Activated effector memory CD4-positive, alpha-beta T cell treated with Interleukin-2 at 50 U/mL for 16 hours (primary cell): ENCODE data around the gene ANKS4B.
"Not testable (repeated sequence)": the region's sequence is repeated elsewhere in the genome, so short reads cannot be mapped to it uniquely, and the experiment has no call there.

ENCODE experiments used
- DNase-seq: peaks from one replicate; pipeline ENCODE4 v3.0.0-alpha.2; 2020

The ANKS4B gene

DNA sequence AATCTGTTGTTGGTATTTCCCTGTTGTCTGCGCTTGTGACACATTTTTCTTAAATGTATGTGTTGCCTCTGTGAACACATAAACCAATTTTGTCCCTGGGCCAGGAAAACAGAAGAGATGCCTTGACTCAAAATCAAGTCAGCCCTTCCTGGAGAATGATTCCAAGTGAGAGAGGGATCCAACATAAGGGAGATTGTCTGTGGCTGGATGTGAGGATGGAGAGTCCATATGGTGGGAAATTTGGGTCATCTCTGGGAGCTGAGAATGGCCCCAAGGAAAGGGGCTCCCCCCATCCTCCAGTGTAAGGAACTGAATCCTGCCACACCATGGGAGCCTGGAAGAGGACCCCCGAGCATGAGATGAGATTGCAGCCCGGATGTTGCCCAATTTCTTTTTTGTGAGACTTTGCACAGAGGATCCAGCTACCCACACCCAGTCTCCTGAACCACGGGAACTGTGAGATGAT lies 31.1 kb downstream of the ANKS4B start:
- no peak for DNase-seq

DNA sequence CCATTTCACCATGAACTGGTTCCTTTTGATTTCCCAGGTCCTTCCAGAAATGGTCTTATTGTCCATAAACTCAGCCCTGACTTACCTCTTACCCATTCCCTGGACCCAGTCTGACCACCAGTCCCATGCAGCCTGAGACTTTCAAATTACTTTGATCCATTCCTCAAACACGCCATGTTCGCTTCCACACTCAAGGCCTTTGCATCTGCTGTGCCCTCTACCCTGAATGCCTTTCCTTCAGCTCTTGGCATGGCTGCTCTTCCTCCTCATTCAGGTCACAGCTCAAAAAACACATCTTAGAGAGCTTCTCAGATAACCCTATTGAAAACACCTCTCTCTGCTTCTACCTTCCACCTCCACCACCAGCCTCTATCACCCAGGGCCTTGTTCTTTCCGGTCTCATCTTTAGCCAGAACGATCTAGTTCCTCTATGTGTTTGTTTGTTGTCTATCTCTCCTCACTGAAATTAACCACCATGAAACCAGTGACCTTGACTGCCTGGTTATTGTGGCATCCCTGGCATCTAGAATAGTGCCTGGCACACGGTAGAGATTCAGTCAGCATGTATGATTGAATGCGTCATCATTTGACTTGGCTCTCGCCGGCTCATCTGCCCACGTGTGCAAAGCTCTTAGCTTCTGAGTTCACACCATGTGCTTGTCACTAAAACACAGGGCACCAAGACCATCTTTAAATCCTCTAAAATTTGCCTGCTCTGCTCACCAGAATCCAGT lies 31.8 kb downstream of the ANKS4B start:
- no peak for DNase-seq

DNA sequence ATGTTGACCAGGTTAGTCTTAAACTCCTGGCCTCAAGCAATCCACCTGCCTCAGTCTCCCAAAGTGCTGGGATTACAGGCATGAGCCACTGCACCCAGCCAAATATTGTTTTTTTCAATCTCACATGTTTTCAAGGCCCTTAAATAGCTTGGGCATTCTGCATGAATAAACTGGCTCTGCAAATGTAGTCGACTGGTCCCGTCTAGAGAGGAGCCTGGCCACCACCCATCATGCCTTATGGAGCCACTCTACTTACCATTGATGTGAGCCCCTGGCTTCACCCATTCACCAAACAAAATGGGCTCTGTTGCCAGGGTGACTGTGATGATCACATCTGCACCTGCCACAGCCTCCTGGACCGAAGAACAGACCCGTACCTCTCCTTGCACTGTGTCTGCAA lies 33.8 kb downstream of the ANKS4B start:
- DNase-seq = no peak

DNA sequence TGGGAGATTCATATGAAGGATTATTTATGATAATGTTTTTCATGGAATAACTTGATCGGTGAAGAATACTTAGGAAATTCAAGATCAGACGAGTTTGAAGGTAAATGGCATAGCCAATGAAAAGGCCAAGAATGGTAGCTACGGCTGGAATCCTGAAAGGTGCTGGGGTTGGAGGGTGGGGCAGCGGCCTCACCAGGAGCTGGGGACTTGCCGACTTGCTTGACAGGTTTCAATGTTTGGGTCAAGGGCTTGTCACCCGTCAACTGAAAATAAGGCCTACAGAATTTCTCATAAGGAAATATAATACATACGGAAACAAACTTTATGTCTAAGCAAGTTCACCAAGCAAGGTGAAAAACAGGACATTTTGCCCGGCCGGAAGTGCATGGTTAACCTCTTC lies 34.7 kb downstream of the ANKS4B start:
- DNase-seq = no peak

DNA sequence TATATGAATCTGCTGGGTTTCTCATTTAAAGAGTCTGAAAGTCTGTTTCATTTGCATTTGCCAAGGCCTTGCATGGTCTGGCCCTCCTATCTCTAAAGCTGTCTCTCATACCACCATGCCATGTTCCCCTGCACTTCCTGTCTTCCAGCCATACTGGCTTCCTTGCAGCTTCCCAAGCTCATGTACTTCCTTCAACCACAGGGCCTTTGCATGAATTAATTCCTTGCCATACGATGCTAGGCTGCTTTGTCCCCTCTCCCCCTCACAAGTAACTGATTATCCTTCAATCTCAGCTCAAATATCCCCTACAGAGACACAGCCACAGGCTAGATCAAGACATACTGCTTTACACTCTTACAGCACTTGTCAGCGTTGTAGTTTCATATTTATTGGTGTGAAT lies 38.8 kb downstream of the ANKS4B start:
- no peak for DNase-seq

DNA sequence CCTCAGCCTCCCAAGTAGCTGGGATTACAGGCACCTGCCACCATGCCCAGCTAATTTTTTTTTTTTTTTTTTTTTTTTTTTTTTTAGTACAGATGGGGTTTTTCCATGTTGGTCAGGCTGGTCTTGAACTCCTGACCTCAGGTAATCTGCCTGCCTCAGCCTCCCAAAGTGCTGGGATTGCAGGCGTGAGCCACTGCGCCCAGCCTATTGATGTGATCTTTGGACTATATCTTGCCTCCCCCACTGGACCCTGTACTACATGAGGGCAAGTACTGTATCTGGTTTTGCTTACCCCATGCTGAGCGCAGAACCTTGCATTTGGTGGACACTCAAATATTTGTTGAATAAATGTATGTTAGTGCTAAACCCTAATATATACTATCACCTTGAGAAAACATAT lies 39.3 kb downstream of the ANKS4B start:
- DNase-seq = not testable (repeated sequence)

DNA sequence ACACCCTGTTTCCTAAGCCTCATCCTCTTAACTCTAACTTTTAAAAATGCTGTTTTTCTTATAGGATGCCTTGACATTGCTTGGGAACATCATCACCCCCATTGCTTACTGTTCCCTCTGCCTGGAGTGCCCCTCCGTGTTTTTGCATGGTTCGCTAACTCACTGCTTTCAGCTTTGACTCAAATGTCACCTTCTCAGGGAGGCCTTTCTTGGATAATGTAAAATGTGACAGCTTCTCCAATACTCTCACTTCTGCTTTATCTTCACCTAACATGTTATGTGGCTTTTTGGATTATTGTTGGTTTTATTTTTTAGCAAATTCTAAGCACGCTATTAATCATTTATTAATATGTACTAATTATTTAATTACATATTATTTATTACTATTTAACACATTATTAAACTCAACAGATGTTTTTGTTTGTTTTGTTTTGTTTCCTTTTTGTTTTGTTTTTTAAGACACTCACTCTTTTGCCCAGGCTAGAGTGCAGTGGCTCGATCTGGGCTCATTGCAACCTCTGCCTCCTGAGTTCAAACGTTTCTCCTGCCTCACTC lies 40.8 kb downstream of the ANKS4B start:
- no peak for DNase-seq

DNA sequence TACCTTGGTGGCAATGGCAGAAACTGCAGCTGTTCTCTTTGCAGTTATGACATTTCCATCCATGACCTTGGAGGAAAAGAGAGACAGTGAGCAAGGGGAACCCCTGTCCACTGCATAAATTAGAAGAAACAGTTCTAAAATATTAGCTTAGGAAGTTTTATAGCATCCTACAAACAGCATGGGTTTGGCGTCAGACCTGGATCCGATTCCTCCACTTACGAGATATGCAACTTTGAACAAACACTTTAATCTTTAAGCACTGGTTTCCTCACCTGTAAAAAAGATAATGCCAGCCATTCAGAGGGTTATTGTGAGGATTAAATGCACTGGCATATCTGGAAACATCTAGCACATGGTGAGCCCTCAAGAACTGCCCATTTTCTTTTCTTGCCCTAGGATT lies 42.0 kb downstream of the ANKS4B start:
- no peak for DNase-seq

DNA sequence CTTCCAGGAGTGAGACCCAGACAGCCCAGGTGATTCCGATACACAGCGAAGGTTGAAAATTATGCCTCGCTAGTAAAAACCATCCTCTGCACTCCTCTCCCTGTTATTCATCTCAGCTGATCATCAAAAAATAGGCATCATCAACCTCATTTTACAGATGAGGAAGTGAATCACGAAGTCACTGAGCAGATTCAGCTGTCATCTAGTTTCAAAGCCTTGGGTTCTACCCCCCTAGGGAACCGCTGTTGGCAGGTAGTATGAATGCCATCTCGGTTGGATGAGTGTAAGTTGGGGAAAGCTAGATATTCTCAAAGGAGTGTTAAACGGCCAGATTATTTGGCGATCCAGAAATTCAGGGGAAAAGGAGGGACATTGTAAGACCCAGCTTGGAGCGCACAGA lies 42.6 kb downstream of the ANKS4B start:
- DNase-seq = no peak

DNA sequence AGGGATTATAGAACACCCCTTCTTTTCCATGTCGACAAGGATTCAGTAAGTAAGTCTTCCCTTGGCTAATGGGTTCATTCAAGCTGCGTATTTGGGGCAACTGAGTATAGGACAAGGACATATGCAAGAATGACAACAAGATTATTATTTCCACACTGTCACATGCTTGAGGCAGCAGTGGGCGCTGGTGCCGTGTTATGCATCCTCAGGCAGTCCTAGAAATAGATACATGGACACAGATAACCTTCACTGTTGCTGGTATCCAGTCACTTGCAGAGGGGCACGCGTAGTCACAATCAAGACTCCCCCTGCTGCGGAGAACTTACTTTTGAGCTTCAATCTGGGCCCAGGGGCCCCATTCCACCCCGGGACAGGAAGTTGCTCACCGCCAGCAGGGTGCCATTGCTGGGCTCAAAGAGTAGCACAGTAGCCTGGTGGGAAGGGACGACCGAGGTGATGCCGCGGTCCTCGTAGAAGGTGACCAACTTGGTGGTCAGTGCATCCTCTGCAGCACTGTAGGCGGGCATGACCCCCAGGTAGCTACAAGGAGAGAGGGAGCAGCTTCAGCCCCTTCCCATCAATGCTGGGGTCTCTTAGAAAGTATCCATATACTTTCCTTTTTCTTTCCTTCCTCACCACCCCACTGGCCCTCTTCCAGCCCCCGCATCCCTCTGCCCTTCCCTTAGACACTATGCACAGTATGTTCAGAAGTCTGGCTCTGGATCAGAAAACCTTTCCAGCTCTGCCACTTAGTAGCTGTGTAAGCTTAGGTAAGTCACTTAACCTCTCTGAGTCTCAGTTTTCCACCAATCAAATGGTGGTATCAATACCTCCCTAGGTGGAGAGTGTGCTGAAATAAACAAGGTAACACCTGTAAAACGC lies 43.8 kb downstream of the ANKS4B start:
- DNase-seq = no peak

DNA sequence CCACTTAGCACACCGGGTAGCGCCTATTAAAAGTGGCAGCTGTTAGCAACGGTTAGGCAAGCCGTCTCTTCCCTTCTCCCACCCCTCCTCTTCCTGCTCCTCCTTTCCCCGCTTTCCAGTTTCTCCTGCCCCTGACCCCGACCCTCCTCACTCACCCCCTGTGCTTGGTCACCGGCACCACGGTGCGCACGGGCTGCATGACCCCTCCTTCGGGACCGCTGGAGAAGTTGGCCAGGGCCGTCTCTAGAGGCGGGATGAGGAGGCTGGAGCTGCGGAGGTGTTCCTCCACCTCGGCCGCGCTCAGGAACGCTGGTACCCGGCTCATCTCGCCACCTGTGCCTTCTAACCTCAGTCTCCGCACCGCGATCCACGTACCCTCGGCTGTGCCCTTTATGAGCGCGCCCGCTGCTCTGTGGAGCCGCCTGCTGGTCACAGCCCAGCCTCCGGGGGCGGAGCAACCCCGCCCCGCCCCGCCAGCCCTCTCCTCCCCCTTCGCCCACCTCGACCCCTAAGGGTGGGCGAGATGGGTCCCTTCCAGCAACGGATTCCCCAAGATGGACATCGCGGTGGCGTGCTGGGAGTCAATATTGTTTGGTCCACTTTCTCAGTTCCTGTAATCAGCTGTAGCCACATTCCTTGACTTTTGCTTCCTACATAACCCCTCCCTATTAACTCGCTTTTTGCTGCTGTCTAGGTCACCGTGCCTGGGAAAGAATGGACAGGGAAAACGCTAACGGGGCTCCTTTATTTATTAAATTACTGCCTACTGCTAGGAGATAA lies 44.6 kb downstream of the ANKS4B start, which contains the start of gene CRYM:
CRYM (minus strand) TSS at position 364 of the 780 bp plus-strand sequence; CDS start at position 325, 39 bp downstream.
- DNase-seq = no peak

DNA sequence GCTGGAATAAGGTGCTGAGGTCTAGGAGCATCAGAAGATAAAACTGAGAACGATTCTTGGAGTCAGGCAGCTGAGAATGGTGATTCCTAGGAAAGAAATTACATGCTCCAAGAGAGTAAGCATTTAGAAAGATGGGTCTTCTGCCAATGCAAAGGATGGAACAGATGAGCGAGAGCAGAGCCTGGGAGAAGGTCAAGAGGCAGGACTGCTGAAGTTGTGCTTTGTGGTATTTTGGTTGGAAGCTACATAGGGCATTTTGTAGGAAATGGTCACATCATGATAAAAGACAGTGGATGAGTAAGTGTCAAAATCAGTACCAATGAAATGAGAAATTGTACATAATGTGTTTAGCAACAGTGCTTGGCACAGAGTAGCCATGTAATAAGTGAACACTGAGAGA lies 46.0 kb downstream of the ANKS4B start:
- no peak for DNase-seq

DNA sequence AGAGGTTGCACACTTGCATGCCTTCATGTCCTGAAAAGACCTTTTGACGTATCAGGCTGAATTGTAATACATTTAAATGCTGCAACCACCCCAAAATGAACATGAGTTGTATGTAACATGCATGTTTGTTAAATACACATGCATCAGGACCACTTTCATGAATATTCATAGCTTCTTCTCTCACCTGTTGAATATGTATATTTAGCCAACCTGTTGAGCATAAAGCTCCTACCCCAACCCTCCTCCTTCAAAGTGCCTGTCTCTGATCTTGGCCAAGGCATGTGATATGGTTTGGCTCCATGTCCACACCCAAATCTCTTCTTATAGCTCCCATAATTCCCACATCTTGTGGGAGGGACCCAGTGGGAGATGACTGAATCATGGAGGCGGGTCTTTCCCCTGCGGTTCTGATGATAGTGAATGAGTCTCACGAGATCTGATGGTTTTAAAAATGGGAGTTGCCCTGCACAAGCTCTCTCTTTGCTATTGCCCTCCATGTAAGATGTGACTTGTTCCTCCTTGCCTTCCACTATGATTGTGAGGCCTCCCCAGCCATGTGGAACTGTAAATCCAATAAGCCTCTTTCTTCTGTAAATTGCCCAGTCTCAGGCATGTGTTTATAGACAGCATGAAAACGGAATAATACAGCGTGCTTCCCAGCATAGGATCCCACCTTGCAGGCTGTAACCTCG lies 48.3 kb downstream of the ANKS4B start:
- no peak for DNase-seq

DNA sequence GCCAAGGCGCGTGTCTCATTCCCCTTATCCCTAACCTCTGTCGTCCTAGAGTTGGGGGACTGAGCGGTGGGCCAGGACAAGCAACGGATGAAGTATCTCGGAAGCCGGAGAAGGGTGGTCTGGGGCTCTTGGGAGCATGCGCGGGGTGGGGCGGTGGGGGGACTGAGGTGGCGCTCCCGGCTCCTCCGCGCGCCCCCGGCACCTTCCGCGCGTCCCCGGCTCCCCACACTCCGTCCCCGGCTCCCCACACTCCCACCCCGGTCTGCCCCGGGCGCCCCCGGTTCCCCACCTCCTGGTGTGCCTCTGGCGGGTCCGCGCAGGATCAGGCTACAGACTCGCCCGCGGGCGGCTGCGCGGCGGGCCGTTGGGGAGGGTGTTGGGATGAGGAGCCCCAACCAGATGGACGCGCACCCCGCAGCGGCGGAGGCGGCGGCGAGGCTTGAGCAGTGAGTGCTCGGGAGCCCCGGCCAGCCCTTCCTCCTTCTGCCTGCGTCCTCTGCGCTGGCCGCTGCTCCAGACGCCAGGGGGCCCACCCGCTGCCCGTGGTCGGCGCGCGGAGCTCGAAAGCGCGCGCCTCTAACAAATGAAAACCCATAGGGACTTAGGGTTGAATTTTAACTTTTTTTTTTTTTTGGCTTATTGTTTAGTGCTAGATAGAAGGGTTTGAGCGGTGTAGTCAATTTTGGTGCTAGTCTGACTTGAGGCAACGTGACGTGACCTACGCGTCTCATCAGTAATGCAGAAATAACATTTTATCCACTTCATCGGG lies 50.2 kb downstream of the ANKS4B start:
- no peak for DNase-seq

DNA sequence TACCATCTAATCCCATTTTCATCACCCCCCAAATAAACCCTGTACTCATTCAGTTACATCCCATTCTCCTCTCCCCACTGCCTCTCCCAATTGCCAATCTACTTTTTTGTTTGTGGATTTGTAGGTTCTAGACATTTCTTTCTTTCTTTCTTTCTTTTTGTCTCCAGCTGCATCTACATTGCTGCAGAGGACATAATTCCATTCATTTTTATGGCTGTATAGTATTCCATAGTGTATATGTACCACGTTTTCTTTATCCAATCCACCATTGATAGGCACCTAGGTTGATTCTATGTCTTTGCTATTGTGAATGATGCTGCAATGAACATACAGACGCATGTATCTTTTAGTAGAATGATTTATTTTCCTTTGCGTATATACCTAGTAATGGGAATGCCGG lies 50.9 kb downstream of the ANKS4B start:
- no peak for DNase-seq

DNA sequence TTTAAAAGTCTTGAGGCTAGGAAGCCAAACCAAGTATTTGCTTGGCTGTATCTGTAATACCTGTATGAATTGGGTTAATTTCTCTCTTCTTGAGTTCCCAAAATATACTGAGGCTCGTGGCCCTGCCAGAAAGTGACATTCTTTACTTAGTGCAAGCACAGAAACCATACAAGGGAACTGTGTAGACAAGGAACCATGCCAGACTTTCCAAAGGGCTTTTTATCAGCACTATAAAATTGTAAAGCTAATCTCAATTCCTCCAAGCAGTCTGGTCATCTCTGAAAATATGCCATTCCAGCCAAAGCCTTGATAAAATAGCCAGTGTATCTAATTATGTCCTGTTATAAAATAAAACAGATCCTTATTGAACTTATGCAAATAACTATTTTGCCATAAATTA lies 51.8 kb downstream of the ANKS4B start:
- no peak for DNase-seq

DNA sequence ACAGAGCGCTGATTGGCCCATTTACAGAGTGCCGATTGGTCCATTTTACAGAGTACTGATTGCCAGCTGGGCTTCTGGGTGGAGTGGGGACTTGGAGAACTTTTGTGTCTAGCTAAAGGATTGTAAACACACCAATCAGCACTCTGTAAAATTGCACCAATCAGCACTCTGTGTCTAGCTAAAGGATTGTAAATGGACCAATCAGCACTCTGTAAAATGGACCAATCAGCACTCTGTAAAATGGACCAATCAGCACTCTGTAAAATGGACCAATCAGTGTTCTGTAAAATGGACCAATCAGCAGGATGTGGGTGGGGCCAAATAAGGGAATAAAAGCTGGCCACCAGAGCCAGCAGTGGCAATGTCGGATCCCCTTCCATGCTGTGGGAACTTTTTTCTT lies 56.3 kb downstream of the ANKS4B start:
- DNase-seq = not testable (repeated sequence)

DNA sequence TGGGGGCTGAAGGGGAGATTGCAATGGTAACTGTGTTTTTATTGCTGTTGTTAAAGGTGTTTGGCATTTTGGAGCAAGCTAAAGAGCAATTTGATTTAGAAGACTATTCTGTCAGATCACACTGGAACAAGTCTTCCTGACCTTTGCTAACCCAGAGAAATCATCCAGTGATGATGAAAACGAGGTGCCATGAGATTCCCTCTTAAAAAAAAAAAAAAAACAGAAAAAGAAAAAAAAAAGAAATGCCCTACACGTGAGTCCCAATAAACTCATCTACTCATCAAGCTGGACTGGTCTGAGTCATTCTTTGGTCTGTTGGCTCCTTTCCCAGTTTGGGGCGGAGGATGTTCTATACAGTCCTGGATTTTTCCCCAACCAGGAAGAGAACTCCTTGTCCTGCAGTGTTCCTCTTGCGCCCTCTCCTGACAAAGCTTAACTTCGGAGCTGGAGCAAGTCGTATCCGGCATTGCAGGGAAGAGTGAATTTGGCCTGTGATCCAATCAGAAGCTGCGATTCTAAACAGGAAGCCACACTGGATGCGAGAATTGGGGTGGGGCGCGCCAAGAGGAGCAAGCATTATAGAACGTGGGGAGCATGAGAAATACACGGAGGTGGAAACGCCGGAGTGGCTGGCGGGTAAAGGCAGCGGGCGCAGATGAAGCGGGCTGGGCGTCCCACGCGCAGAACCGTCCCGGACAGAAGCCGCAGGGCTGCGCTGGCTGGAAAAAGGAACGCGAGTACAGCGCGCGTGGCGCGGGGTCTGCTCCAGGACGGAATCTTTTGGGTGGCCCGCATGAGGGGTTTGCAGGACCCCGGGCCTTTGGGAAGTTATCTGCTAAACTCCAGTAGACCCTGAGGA lies 67.0 kb downstream of the ANKS4B start:
- DNase-seq = no peak

DNA sequence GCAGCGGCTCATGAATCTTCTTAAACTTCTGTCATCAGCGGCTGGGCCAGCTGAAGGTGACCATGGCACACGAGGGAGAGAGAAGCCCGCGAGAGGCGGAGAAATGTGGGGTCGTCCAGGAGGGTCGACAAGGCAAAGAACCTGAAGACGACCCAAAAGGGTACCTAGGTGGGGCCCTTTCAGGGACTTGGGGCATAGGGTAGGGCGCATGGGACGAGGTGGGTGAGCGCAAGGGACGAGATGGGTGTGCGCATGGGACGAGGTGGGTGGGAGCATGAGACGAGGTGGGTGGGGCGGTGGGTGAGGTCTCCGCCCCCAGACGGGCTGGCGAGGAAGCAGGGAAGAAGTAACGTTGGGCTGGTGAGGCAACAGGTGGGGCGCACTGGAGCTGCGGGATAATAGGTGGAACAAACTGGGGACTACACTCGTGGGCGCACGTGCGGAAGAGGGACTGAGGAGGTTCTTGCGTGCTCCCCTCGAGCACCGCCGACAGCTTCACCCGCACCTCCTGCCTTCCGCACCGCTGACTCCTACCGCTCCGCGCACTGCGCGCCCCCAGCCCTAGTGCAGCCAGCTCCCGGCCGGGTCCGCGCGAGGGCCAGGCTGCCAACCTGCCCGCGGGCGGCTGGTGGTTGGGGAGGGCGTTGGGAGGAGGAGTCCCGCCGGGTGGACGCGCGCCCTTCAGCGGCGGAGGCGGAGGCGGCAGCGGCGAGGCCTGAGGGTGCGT lies 67.8 kb downstream of the ANKS4B start:
- DNase-seq = no peak

DNA sequence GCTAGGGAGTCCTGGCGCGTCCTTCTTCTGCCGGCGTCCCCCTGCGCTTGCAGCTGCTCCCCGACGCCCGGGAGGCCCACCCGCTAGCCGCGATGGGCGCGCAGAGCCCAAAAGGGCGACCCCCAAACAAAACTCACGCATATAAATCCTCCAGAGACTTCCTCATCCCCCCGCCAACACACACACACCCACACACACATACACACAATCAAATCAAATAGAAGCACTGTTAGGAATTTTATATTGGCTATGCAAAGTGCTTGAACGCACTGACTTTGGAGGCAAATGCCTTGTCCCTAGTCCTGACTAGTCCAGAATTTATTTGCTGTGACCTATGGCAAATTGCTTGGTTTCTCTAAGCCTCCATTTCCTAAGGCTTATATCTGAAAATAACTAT lies 68.4 kb downstream of the ANKS4B start:
- DNase-seq = no peak
